Endothelial cell of umbilical vein (primary cell): ENCODE results near the gene PARD3B.

ENCODE experiments used
- POLR2A ChIP-seq: IDR thresholded peaks from 2 replicates; pipeline ENCODE4 v1.6.1; 2012; ENCODE audit warnings: low read depth, mild to moderate bottlenecking, control low read depth, low read length
- TF ChIP-seq, protein P1 (sequence below), 2 donors: IDR thresholded peaks; 1 replicate in 1 of 2; 2 replicates in 1 of 2; pipeline ENCODE4 v1.5.1; 2011; ENCODE audit warnings: low read length in 2 of 2, mild to moderate bottlenecking in 2 of 2, moderate library complexity in 2 of 2, control low read depth in 1 of 2, inconsistent platforms in 1 of 2, low read depth in 1 of 2; ENCODE audit not compliant: insufficient read depth in 1 of 2; ENCODE audit errors: extremely low read depth in 1 of 2

- TF ChIP-seq POLR2A, result no peak
- TF ChIP-seq, protein P1, sequence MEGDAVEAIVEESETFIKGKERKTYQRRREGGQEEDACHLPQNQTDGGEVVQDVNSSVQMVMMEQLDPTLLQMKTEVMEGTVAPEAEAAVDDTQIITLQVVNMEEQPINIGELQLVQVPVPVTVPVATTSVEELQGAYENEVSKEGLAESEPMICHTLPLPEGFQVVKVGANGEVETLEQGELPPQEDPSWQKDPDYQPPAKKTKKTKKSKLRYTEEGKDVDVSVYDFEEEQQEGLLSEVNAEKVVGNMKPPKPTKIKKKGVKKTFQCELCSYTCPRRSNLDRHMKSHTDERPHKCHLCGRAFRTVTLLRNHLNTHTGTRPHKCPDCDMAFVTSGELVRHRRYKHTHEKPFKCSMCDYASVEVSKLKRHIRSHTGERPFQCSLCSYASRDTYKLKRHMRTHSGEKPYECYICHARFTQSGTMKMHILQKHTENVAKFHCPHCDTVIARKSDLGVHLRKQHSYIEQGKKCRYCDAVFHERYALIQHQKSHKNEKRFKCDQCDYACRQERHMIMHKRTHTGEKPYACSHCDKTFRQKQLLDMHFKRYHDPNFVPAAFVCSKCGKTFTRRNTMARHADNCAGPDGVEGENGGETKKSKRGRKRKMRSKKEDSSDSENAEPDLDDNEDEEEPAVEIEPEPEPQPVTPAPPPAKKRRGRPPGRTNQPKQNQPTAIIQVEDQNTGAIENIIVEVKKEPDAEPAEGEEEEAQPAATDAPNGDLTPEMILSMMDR (IDR thresholded peaks at IDR 0.05; ENCODE audit: extremely low read depth in 1 of 2, insufficient read depth in 1 of 2, low read depth in 1 of 2, low read length in 2 of 2), result no peak
Observed at GRCh38 chr2:204696124-204696523, 150.8 kb downstream of the PARD3B start.
